Upper lobe of left lung (tissue), 6 donors: ENCODE results near the gene CCDC38. TPM values are rescaled to one million over a fixed set of nuclear protein-coding genes. Genes with fewer than 3 reads are reported as not detected.

Experiments
- ATAC-seq, 2 donors: fragments of 200-7000 bp; cut with Tn5 transposase; one replicate each; pipeline ENCODE4 v1.9.1; 2022; ENCODE audit warnings: mild to moderate bottlenecking in 2 of 2, moderate library complexity in 2 of 2; ENCODE audit not compliant: low FRiP score in 2 of 2
- DNase-seq, 2 donors: peaks; one replicate each; pipeline ENCODE4 v3.0.0-alpha.2; 2019 to 2020
- H3K27ac ChIP-seq, 4 donors: fragments of 200-600 bp; sonication (generic); one replicate each; pipeline ENCODE4 v1.5.1; 2016 to 2019
- H3K27me3 ChIP-seq, 4 donors: fragments of 200-600 bp; sonication (generic); one replicate each; pipeline ENCODE4 v1.5.1; 2017 to 2019
- H3K36me3 ChIP-seq, 4 donors: fragments of 200-600 bp; sonication (generic); one replicate each; pipeline ENCODE4 v1.5.1; 2016 to 2019
- H3K4me1 ChIP-seq, 4 donors: fragments of 200-600 bp; sonication (generic); one replicate each; pipeline ENCODE4 v1.5.1; 2018 to 2019
- H3K4me3 ChIP-seq, 4 donors: fragments of 200-600 bp; sonication (generic); one replicate each; pipeline ENCODE4 v1.5.1; 2017 to 2019; ENCODE audit warnings: mild to moderate bottlenecking in 2 of 4, moderate library complexity in 1 of 4
- H3K9me3 ChIP-seq, 4 donors: fragments of 200-600 bp; sonication (generic); one replicate each; pipeline ENCODE4 v1.5.1; 2018 to 2019
- CTCF ChIP-seq, 6 experiments: fragments of 450-650 bp in 4 of 6; fragments of 200-600 bp in 2 of 6; sonication (generic) in 2 of 6; IDR thresholded peaks; one replicate each; pipeline ENCODE4 v1.5.1; 2016 to 2019; ENCODE audit warnings: antibody characterized with exemption in 6 of 6
- EP300 ChIP-seq, 4 donors: sonication (generic); formaldehyde crosslinking; IDR thresholded peaks; one replicate each; pipeline ENCODE4 v1.5.1; 2017; ENCODE audit warnings: antibody characterized with exemption in 4 of 4, control low read depth in 2 of 4
- POLR2A ChIP-seq, 4 donors: fragments of 450-650 bp; IDR thresholded peaks; one replicate each; pipeline ENCODE4 v1.5.1; 2016 to 2017; ENCODE audit warnings: antibody characterized with exemption in 4 of 4, mild to moderate bottlenecking in 2 of 4
- POLR2AphosphoS5 ChIP-seq, 2 donors: sonication (generic); formaldehyde crosslinking; IDR thresholded peaks; one replicate each; pipeline ENCODE4 v1.5.1; 2017; ENCODE audit warnings: antibody characterized with exemption in 2 of 2
- WGBS, 2 donors: methylation state at CpG; one replicate each; pipeline ENCODE4 v1.1.5; 2017 to 2018; 5-methylcytosine and 5-hydroxymethylcytosine counted together
- total RNA-seq, 6 donors: library from RNA; depleted of rRNA in 4 of 6; stranded (reverse); fragments of >200 nt in 4 of 6; gene quantifications; one replicate each; pipeline versions ENCODE4 v1.1.0 to v1.2.1, GENCODE V29; 2016 to 2021
- donor health status: DM: no; HTN: no; CAD: no; lungs with moderate emphysema.
- donor health status: DM: no; HTN: yes; CAD: no; lungs with severe emphysema.

The CCDC38 gene
- total RNA-seq, 6 donors from 2014 or later: 0.13 to 0.14 TPM; not detected in 4

GRCh38 chr12:95966287-95966870, 24.0 kb upstream of the CCDC38 start:
- H3K27ac ChIP-seq: no peak overlapping the region
- no peaks in the 10 kb centered on the region for H3K4me1 ChIP-seq
- no peaks in the 10 kb centered on the region for H3K36me3 ChIP-seq
- no peaks in the 10 kb centered on the region for H3K27me3 ChIP-seq
- TF ChIP-seq POLR2AphosphoS5 (IDR thresholded peaks at IDR 0.05) (no peak), POLR2A (IDR thresholded peaks at IDR 0.05) (no peak), CTCF (IDR thresholded peaks at IDR 0.05) (no peak), EP300 (IDR thresholded peaks at IDR 0.05) (no peak)
- no peak overlapping the region for H3K4me3 ChIP-seq
- 79 to 92% methylated on average over 7 of the region's 7 CpGs for WGBS, 2 donors
- no peak for DNase-seq
- H3K9me3 ChIP-seq: no peaks in the 10 kb centered on the region
- ATAC-seq: no peak

GRCh38 chr12:95963096-95963495, 20.7 kb upstream of the CCDC38 start:
- Histone ChIP-seq H3K9me3 (no peaks in the 10 kb centered on the region), H3K36me3 (no peaks in the 10 kb centered on the region), H3K4me1 (no peaks in the 10 kb centered on the region), H3K27ac (no peak overlapping the region), H3K27me3 (no peaks in the 10 kb centered on the region), H3K4me3 (no peak overlapping the region)
- TF ChIP-seq CTCF (IDR thresholded peaks at IDR 0.05) (no peak), POLR2A (IDR thresholded peaks at IDR 0.05) (no peak), EP300 (IDR thresholded peaks at IDR 0.05) (no peak), POLR2AphosphoS5 (IDR thresholded peaks at IDR 0.05) (no peak)
- DNase-seq: no peak
- WGBS, 2 donors: 86 to 92% methylated on average over 2 of the region's 2 CpGs
- ATAC-seq: no peak

GRCh38 chr12:95962222-95962621, 19.8 kb upstream of the CCDC38 start:
- Histone ChIP-seq H3K4me1 (no peaks in the 10 kb centered on the region), H3K4me3 (no peak overlapping the region), H3K27me3 (no peaks in the 10 kb centered on the region), H3K27ac (no peak overlapping the region), H3K36me3 (no peaks in the 10 kb centered on the region), H3K9me3 (no peaks in the 10 kb centered on the region)
- DNase-seq (no peak), ATAC-seq (no peak)
- 79 to 85% methylated on average over 7 of the region's 7 CpGs for WGBS, 2 donors
- TF ChIP-seq POLR2AphosphoS5 (IDR thresholded peaks at IDR 0.05): no peak

- Histone ChIP-seq H3K9me3 (no peaks in the 10 kb centered on the region), H3K4me1 (no peaks in the 10 kb centered on the region), H3K36me3 (no peaks in the 10 kb centered on the region), H3K27me3 (no peaks in the 10 kb centered on the region), H3K4me3 (no peak overlapping the region), H3K27ac (no peak overlapping the region)
- TF ChIP-seq POLR2AphosphoS5 (IDR thresholded peaks at IDR 0.05) (no peak), EP300 (IDR thresholded peaks at IDR 0.05) (no peak), CTCF (IDR thresholded peaks at IDR 0.05) (no peak), POLR2A (IDR thresholded peaks at IDR 0.05) (no peak)
- DNase-seq (no peak), ATAC-seq (no peak)
- WGBS, 2 donors: 61 to 65% methylated on average over 5 of the region's 5 CpGs
Measured at GRCh38 chr12:95960241-95960640, 17.8 kb upstream of the CCDC38 start.

- H3K27me3 ChIP-seq: no peaks in the 10 kb centered on the region
- H3K4me3 ChIP-seq: no peak overlapping the region
- WGBS, 2 donors: 57 to 80% methylated on average over 1 of the region's 1 CpG
- H3K4me1 ChIP-seq: no peaks in the 10 kb centered on the region
- H3K9me3 ChIP-seq: no peaks in the 10 kb centered on the region
- H3K27ac ChIP-seq: no peak overlapping the region
- no peaks in the 10 kb centered on the region for H3K36me3 ChIP-seq
- DNase-seq: no peak
- no peak for ATAC-seq
- TF ChIP-seq POLR2AphosphoS5 (IDR thresholded peaks at IDR 0.05) (no peak), EP300 (IDR thresholded peaks at IDR 0.05) (no peak), POLR2A (IDR thresholded peaks at IDR 0.05) (no peak), CTCF (IDR thresholded peaks at IDR 0.05) (no peak)
Measured at GRCh38 chr12:95959107-95959506, 16.7 kb upstream of the CCDC38 start.
